Bronchial epithelial cell (primary cell): ENCODE data around the gene TAGLN. TPM values are rescaled to one million over a fixed set of nuclear protein-coding genes. Genes with fewer than 3 reads are reported as not detected.

Experiments
- DNase-seq: peaks from one replicate; pipeline ENCODE4 v3.0.0-alpha.2; 2010; ENCODE audit warnings: low read depth
- FAIRE-seq: peaks from 2 replicates; lab custom pipeline; 2011; peaks lifted over from hg19 to GRCh38; lab: Jason Lieb, UNC
- H3K27me3 ChIP-seq: 2 replicates; pipeline ENCODE4 v1.5.1; 2011; ENCODE audit warnings: low read length; ENCODE audit not compliant: control insufficient read depth, insufficient read depth
- H3K36me3 ChIP-seq: 2 replicates; pipeline ENCODE4 v1.5.1; 2011; ENCODE audit warnings: low read length; ENCODE audit not compliant: control insufficient read depth, insufficient read depth
- H3K4me3 ChIP-seq: 2 replicates; pipeline ENCODE4 v1.5.1; 2011; ENCODE audit warnings: mild to moderate bottlenecking, low read depth, low read length, control low read depth
- total RNA-seq: library from RNA; depleted of rRNA; stranded (reverse); fragments of >200 nt; gene quantifications from 2 replicates; pipeline ENCODE4 v1.2.1, GENCODE V29; 2014
- TF ChIP-seq, protein P1 (sequence below): IDR thresholded peaks from 2 replicates; pipeline ENCODE4 v1.5.1; 2011; ENCODE audit warnings: mild to moderate bottlenecking, moderate library complexity, low read length, control low read depth, inconsistent platforms; ENCODE audit not compliant: insufficient read depth, severe bottlenecking

The TAGLN gene
- total RNA-seq, 1 donor from 2014 or later = 12.4 TPM

DNA sequence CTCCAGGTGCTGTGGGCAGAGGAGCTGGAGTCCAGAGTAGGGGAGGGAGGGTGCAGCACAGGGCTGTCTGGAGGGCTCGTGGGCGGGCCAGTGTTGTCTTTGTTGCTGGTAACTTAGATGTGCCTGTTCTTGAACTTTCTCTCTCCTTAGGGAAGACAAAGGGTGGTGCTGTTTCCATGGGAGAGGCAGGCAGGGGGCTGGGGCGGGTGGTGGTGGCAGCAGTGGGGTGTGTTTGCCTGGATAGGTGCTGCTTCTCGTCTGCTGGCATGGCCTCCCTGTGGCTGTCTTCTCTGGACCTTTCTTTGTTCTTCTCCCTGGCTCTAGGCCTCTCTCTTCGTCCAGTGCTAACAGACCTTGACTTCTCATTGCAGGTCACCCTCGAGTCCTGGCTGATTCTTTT is 12.2 kb upstream of the TAGLN start:
- H3K36me3 ChIP-seq = peaks cover 29% of the 10 kb centered on the region
- DNase-seq = no peak
- no peak overlapping the region for H3K4me3 ChIP-seq
- FAIRE-seq = no peak
- TF ChIP-seq, protein P1, sequence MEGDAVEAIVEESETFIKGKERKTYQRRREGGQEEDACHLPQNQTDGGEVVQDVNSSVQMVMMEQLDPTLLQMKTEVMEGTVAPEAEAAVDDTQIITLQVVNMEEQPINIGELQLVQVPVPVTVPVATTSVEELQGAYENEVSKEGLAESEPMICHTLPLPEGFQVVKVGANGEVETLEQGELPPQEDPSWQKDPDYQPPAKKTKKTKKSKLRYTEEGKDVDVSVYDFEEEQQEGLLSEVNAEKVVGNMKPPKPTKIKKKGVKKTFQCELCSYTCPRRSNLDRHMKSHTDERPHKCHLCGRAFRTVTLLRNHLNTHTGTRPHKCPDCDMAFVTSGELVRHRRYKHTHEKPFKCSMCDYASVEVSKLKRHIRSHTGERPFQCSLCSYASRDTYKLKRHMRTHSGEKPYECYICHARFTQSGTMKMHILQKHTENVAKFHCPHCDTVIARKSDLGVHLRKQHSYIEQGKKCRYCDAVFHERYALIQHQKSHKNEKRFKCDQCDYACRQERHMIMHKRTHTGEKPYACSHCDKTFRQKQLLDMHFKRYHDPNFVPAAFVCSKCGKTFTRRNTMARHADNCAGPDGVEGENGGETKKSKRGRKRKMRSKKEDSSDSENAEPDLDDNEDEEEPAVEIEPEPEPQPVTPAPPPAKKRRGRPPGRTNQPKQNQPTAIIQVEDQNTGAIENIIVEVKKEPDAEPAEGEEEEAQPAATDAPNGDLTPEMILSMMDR = no peak
- H3K27me3 ChIP-seq = no peaks in the 10 kb centered on the region

DNA sequence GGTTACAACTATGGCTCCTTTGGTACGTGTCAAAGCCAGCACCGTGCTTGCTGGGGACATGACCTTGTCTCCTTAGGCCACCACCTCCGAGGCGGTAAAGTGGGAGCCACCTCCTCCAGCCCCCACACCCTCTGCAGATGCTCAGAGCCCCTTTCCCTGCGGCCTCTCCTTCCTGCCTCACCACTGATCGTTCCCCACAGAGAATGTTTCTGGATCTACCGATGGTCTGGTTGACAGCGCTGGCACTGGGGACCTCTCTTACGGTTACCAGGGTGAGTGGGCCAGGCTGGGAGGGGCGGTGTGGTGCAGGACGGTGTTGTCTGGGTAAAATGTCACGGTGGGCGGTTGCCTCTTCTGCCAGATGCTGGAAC is 11.8 kb upstream of the TAGLN start:
- peaks cover 29% of the 10 kb centered on the region for H3K36me3 ChIP-seq
- no peaks in the 10 kb centered on the region for H3K27me3 ChIP-seq
- DNase-seq (no peak), FAIRE-seq (no peak)
- H3K4me3 ChIP-seq = no peak overlapping the region
- TF ChIP-seq, protein P1 = no peak

DNA sequence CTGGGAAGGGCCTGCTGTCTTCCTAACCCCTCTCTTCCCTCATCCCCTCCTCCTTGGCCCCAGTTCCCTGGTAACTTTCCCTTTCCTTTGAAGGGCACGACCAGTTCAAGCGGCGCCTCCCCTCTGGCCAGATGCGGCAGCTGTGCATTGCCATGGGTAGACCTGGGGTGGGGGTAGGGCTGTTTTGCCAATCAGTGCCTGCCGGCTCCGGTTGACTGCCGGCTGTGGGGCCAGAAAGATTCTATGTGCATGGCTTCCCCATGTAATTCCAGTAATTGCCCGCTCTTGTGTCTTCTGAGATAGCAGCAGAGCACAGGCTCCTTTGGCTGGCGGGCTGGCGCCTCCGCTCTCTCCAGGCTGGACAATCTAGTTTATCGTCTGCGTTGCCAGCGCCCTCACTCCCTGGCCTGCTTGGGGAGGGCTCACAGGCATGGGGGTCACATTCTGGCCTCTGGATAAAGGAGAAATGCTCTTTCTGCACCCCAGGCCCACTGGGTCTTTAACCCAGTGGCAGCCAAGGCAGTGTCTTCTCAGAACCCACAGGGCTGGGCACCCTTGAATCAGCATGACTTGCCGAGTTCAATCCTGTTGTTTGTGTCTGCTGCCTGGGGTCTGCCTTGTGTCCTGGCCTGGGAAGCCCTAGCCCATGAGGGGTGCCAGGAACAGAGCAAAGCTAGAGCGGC is 11.2 kb upstream of the TAGLN start:
- Histone ChIP-seq H3K4me3 (no peak overlapping the region), H3K36me3 (peaks cover 27% of the 10 kb centered on the region), H3K27me3 (no peaks in the 10 kb centered on the region)
- FAIRE-seq (no peak), DNase-seq (no peak)
- TF ChIP-seq, protein P1 = no peak

DNA sequence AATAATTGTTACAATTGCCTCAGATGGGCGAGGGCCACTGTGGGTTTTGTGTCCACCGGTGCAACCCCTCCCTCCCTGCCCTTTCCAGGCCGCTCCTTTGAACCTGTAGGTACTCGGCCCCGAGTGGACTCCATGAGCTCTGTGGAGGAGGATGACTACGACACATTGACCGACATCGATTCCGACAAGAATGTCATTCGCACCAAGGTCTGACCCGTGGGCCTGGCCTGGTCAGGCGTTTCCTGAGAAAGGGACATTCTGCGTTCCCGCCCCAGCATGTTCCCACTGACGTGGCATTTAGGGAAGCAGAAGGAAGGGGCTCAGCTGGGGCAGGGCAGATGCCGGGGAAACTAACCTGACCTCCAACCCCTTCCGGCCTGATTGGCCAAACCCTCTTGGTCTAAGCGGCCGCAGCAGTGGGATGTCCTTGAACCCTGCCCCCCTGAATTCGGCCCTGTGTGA is 10.5 kb upstream of the TAGLN start:
- Histone ChIP-seq H3K36me3 (peaks cover 28% of the 10 kb centered on the region), H3K4me3 (no peak overlapping the region), H3K27me3 (no peaks in the 10 kb centered on the region)
- TF ChIP-seq, protein P1 = no peak
- FAIRE-seq (no peak), DNase-seq (no peak)

DNA sequence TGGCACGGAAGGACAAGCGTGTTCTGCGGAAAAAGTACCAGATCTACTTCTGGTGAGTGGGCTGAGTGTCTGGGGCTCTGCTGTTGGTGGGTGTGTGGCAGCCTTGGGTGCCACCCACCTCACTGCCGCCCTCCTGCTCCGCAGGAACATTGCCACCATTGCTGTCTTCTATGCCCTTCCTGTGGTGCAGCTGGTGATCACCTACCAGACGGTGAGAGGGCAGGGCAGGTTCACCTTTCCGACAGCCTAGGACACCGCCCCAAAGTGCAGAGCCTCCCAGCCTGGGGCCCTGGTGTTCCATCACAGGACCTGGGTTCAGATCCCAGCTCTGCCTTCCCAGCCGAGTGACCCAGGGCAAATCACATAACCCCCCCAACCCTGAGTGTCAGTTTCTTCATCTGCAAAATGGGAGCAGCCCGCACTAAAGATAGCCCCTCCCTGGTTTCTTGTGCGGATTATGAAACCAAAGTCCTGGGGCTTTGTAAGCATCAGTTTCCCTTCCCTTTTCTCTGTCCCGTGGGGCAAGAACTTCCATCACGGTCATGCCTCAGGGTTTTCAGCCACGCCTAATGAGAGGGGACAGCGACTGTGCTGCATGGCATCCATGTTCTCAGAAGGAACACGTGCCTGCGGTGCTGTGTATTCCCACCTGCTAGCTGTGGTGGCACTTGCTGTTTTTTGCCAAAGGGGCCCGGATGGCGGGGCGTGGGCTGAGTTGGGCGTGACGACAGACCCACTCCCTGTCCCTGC is 9.8 kb upstream of the TAGLN start:
- peak; percentile 47 for FAIRE-seq
- no peak for DNase-seq
- H3K27me3 ChIP-seq = no peaks in the 10 kb centered on the region
- peaks cover 26% of the 10 kb centered on the region for H3K36me3 ChIP-seq
- TF ChIP-seq, protein P1 = no peak
- no peak overlapping the region for H3K4me3 ChIP-seq
